Stimulated activated CD4-positive, alpha-beta T cell treated with anti-CD3 and anti-CD28 coated beads, Interleukin-12 subunit alpha, Interleukin-12 subunit beta, amount 100 ng/mL, for 4 hours (primary cell): ENCODE results near the gene IFNB1.

Source experiments
- DNase-seq: peaks from one replicate; pipeline ENCODE4 v3.0.0-alpha.2; 2020

Gene IFNB1

GRCh38 chr9:21060919-21061561 lies 16.7 kb downstream of the IFNB1 start:
- no peak for DNase-seq

GRCh38 chr9:21056931-21057330 lies 20.8 kb downstream of the IFNB1 start:
- DNase-seq = no peak

- no peak for DNase-seq
These were observed 23.9 kb downstream of the IFNB1 start for GRCh38 chr9:21053851-21054250.

GRCh38 chr9:21047281-21047691 lies 30.5 kb downstream of the IFNB1 start:
- DNase-seq = no peak

- DNase-seq = no peak
These were observed 33.9 kb downstream of the IFNB1 start for GRCh38 chr9:21043841-21044240.

- no peak for DNase-seq
These were observed 35.3 kb downstream of the IFNB1 start for GRCh38 chr9:21042466-21042865.

GRCh38 chr9:21039302-21039701 lies 38.4 kb downstream of the IFNB1 start:
- no peak for DNase-seq

GRCh38 chr9:21037278-21037677 lies 40.5 kb downstream of the IFNB1 start:
- no peak for DNase-seq

GRCh38 chr9:21031808-21032183 lies 45.9 kb downstream of the IFNB1 start:
- no peak for DNase-seq

GRCh38 chr9:21031091-21031807 lies 46.5 kb downstream of the IFNB1 start, which contains the start of gene HACD4:
HACD4 (minus strand) TSS chr9:21031640; CDS start chr9:21031590, 50 bp downstream.
- DNase-seq = peak; percentile 57

- no peak for DNase-seq
These were observed 47.2 kb downstream of the IFNB1 start for GRCh38 chr9:21030389-21031035.

GRCh38 chr9:21029661-21030060 lies 48.1 kb downstream of the IFNB1 start:
- DNase-seq = no peak

GRCh38 chr9:21028466-21028865 lies 49.3 kb downstream of the IFNB1 start:
- DNase-seq = no peak

GRCh38 chr9:21027295-21027694 lies 50.4 kb downstream of the IFNB1 start:
- DNase-seq = no peak
